Measurements from ENCODE around the gene PCNX2. TPM values are rescaled to one million over a fixed set of nuclear protein-coding genes. Genes with fewer than 3 reads are reported as not detected.

Gene PCNX2
- total and polyA plus RNA-seq, 2 of the 8 experiments (the other 6 are each of a cell fraction or from before 2014, with no cell fraction given), result 46.1 to 57.6 TPM

- TF ChIP-seq RXRA (IDR thresholded peaks at IDR 0.05; ENCODE audit: insufficient read depth, low read depth, low read length) (no peak), NANOG (IDR thresholded peaks at IDR 0.05; ENCODE audit: insufficient read depth, low read depth, low read length, poor library complexity, severe bottlenecking) (no peak), EP300 (IDR thresholded peaks at IDR 0.05; ENCODE audit: borderline replicate concordance in 1 of 2, low read depth in 2 of 2, low read length in 2 of 2) (no peak)
These were observed 197.5 kb downstream of the PCNX2 start (continued) for GRCh38 chr1:233097959-233098580.
